SK-N-SH (cell line): Measurements from ENCODE around the gene TXLNA. TPM values are rescaled to one million over a fixed set of nuclear protein-coding genes. Genes with fewer than 3 reads are reported as not detected.

Source experiments
- CTCF ChIA-PET: fragments of 300-600, 350-600 bp; formaldehyde crosslinking; extraction: SDS; loops from one replicate; lab custom pipeline; 2021; lab: Yijun Ruan, JAX
- POLR2A ChIA-PET: fragments of 350-600 bp; sonication (Branson Sonifier 250); formaldehyde crosslinking; extraction: SDS; loops from one replicate; lab custom pipeline; 2020; ENCODE audit warnings: antibody characterized with exemption, inconsistent platforms; lab: Yijun Ruan, JAX
- DNase-seq: peaks from one replicate; pipeline ENCODE4 v3.0.0; 2012
- H2AFZ ChIP-seq: fragments of 200-600 bp; sonication (generic); 2 replicates; pipeline ENCODE4 v1.8.1; 2016; ENCODE audit warnings: antibody characterized with exemption, mild to moderate bottlenecking, low read depth
- H3F3A ChIP-seq: fragments of 200-600 bp; sonication (generic); replicated peaks from 2 replicates; pipeline ENCODE3; 2016; ENCODE audit warnings: antibody characterized with exemption, mild to moderate bottlenecking; ENCODE audit not compliant: insufficient read depth
- H3K27ac ChIP-seq, 2 experiments: fragments of 200-500 bp in 1 of 2; fragments of 200-600 bp in 1 of 2; sonication (Bioruptor generic) in 1 of 2; sonication (generic), shearing (Covaris generic) in 1 of 2; 2 replicates each; pipeline versions ENCODE4 v1.5.1 to v1.6.1; 2014 to 2016; ENCODE audit warnings: low read depth in 2 of 2, inconsistent platforms in 1 of 2, low read length in 1 of 2, mild to moderate bottlenecking in 1 of 2, mixed read lengths in 1 of 2
- H3K27me3 ChIP-seq: fragments of 200-600 bp; sonication (generic), shearing (Covaris generic); 2 replicates; pipeline ENCODE4 v1.6.1; 2016; ENCODE audit warnings: mixed run types; ENCODE audit not compliant: insufficient read depth
- H3K36me3 ChIP-seq, 2 experiments: fragments of 200-500 bp in 1 of 2; fragments of 200-600 bp in 1 of 2; sonication (Bioruptor generic) in 1 of 2; sonication (generic) in 1 of 2; replicated peaks in 1 of 2; 2 replicates each; pipeline versions ENCODE3 to v1.5.1; 2014 to 2016; ENCODE audit warnings: low read length in 1 of 2, mild to moderate bottlenecking in 1 of 2; ENCODE audit not compliant: insufficient read depth in 2 of 2, control insufficient read depth in 1 of 2
- H3K4me1 ChIP-seq, 2 experiments: fragments of 200-500 bp in 1 of 2; fragments of 200-600 bp in 1 of 2; sonication (Bioruptor generic) in 1 of 2; sonication (generic), shearing (Covaris generic) in 1 of 2; 2 replicates each; pipeline versions ENCODE4 v1.5.1 to v1.6.1; 2014 to 2016; ENCODE audit warnings: low read depth in 1 of 2, low read length in 1 of 2, mixed run types in 1 of 2; ENCODE audit not compliant: insufficient read depth in 2 of 2, control insufficient read depth in 1 of 2
- H3K4me2 ChIP-seq: fragments of 200-600 bp; sonication (generic), shearing (Covaris generic); 2 replicates; pipeline ENCODE4 v1.6.1; 2017; ENCODE audit warnings: mixed run types
- H3K4me3 ChIP-seq, 2 experiments: fragments of 200-500 bp in 1 of 2; fragments of 200-600 bp in 1 of 2; sonication (Bioruptor generic) in 1 of 2; sonication (generic), shearing (Covaris generic) in 1 of 2; 2 replicates each; pipeline versions ENCODE4 v1.5.1 to v1.8.1; 2014 to 2016; ENCODE audit warnings: low read depth in 2 of 2, inconsistent platforms in 1 of 2, low read length in 1 of 2, mild to moderate bottlenecking in 1 of 2, mixed read lengths in 1 of 2, moderate library complexity in 1 of 2
- H3K79me2 ChIP-seq: fragments of 200-600 bp; sonication (generic); 2 replicates; pipeline ENCODE4 v1.8.1; 2017; ENCODE audit warnings: mild to moderate bottlenecking; ENCODE audit not compliant: insufficient read depth
- H3K9ac ChIP-seq: fragments of 200-600 bp; sonication (generic); 2 replicates; pipeline ENCODE4 v1.6.1; 2017; ENCODE audit warnings: mixed run types
- H3K9me2 ChIP-seq: fragments of 200-600 bp; sonication (generic); 2 replicates; pipeline ENCODE4 v1.6.1; 2017; ENCODE audit warnings: mixed run types
- H3K9me3 ChIP-seq: fragments of 200-600 bp; sonication (generic); 2 replicates; pipeline ENCODE4 v1.6.1; 2017; ENCODE audit warnings: mixed run types, mild to moderate bottlenecking, moderate library complexity
- H4K20me1 ChIP-seq: fragments of 200-600 bp; sonication (generic); 2 replicates; pipeline ENCODE4 v1.6.1; 2017; ENCODE audit warnings: mild to moderate bottlenecking, mixed run types; ENCODE audit not compliant: insufficient read depth
- CTCF ChIP-seq: fragments of 200-600 bp; sonication (generic); IDR thresholded peaks from 2 replicates; pipeline ENCODE4 v1.6.1; 2017; ENCODE audit warnings: antibody characterized with exemption, mild to moderate bottlenecking, moderate library complexity
- FOXJ3 ChIP-seq: sonication (generic); formaldehyde crosslinking; IDR thresholded peaks from 2 replicates; pipeline ENCODE4 v1.5.1; 2020; ENCODE audit warnings: mild to moderate bottlenecking, missing genetic modification reagents
- GABPA ChIP-seq: IDR thresholded peaks from 2 replicates; pipeline ENCODE4 v1.4.0; 2012; ENCODE audit warnings: low read depth, mild to moderate bottlenecking
- IRF3 ChIP-seq: fragments of 150-350 bp; IDR thresholded peaks from 2 replicates; pipeline ENCODE4 v1.6.1; 2016; ENCODE audit warnings: mild to moderate bottlenecking, low read depth, low read length
- MAX ChIP-seq: IDR thresholded peaks from 2 replicates; pipeline ENCODE4 v1.4.0; 2012; ENCODE audit warnings: low read depth
- MXI1 ChIP-seq: IDR thresholded peaks from 2 replicates; pipeline ENCODE4 v1.6.1; 2012; ENCODE audit warnings: mild to moderate bottlenecking, low read depth, low read length, improper control_type of control experiment
- NFIC ChIP-seq: IDR thresholded peaks from 2 replicates; pipeline ENCODE4 v1.4.0; 2012; ENCODE audit warnings: borderline replicate concordance
- NRF1 ChIP-seq: IDR thresholded peaks from 2 replicates; pipeline ENCODE4 v1.6.1; 2012; ENCODE audit warnings: low read depth, mild to moderate bottlenecking, low read length
- PBX3 ChIP-seq: IDR thresholded peaks from 2 replicates; pipeline ENCODE4; 2012
- RCOR1 ChIP-seq: fragments of 150-350 bp; IDR thresholded peaks from 2 replicates; pipeline ENCODE4 v1.6.1; 2017; ENCODE audit warnings: antibody characterized with exemption, low read length
- RXRA ChIP-seq: IDR thresholded peaks from 2 replicates; pipeline ENCODE4 v1.4.0; 2012; ENCODE audit warnings: low read depth, mild to moderate bottlenecking, borderline replicate concordance
- TEAD4 ChIP-seq: IDR thresholded peaks from 2 replicates; pipeline ENCODE4 v1.4.0; 2012; ENCODE audit warnings: mild to moderate bottlenecking, borderline replicate concordance; ENCODE audit not compliant: insufficient read depth
- USF1 ChIP-seq: IDR thresholded peaks from 2 replicates; pipeline ENCODE4 v1.4.0; 2012; ENCODE audit warnings: low read depth, borderline replicate concordance
- YY1 ChIP-seq: IDR thresholded peaks from 2 replicates; pipeline ENCODE4 v1.4.0; 2012; ENCODE audit warnings: low read depth, mild to moderate bottlenecking
- ZBTB33 ChIP-seq: IDR thresholded peaks from 2 replicates; pipeline ENCODE4 v1.4.0; 2012; ENCODE audit warnings: low read depth, borderline replicate concordance
- WGBS: methylation state at CpG from one replicate; pipeline ENCODE4 v1.1.6; 2017; ENCODE audit warnings: low lambda C conversion rate; 5-methylcytosine and 5-hydroxymethylcytosine counted together
- polyA plus RNA-seq, 3 experiments: library from polyadenylated mRNA; depleted of rRNA; stranded (reverse); fragments of >200 nt; gene quantifications; 2 replicates each; pipeline ENCODE4 v1.2.3, GENCODE V29; 2012

Gene TXLNA
- polyA plus RNA-seq, 1 of the 3 experiments (the other 2 are of a cell fraction): 26.4 TPM

GRCh38 chr1:32194984-32195383 is 15.5 kb downstream of the TXLNA start:
- H3F3A ChIP-seq: peaks cover 13% of the 10 kb centered on the region
- POLR2A ChIA-PET: interaction anchor here (3.4 kb wide), 1 partner anchor 14 kb away, joined by 19 read pairs; the partner anchor contains the start of gene TXLNA
- H3K79me2 ChIP-seq: no peaks in the 10 kb centered on the region
- 100% methylated on average over 2 of the region's 6 CpGs for WGBS
- no peaks in the 10 kb centered on the region for H3K9me3 ChIP-seq
- peaks cover 16 to 20% of the 10 kb centered on the region in 2 experiments; a peak in 3 of 4 replicates for H3K4me1 ChIP-seq
- no peak for TF ChIP-seq CTCF
- TF ChIP-seq GABPA: no peak
- TF ChIP-seq YY1: no peak
- no peak for TF ChIP-seq MXI1
- TF ChIP-seq MAX: no peak
- no peak for TF ChIP-seq IRF3
- no peak for TF ChIP-seq RXRA
- TF ChIP-seq FOXJ3 (CRISPR knock-in tag): no peak
- no peak for TF ChIP-seq TEAD4
- no peak for TF ChIP-seq PBX3
- TF ChIP-seq NRF1: no peak
- no peak for TF ChIP-seq RCOR1
- no peak for TF ChIP-seq NFIC
- no peak for TF ChIP-seq USF1
- no peak for TF ChIP-seq ZBTB33
- TF ChIP-seq, all 33 proteins: peak for 0
- H3K4me3 ChIP-seq: no peak overlapping the region
- CTCF ChIA-PET: no interaction called here
- H3K9ac ChIP-seq: no peak overlapping the region
- H3K27me3 ChIP-seq: no peaks in the 10 kb centered on the region
- H3K9me2 ChIP-seq: no peaks in the 10 kb centered on the region
- H3K4me2 ChIP-seq: no peak overlapping the region
- peaks cover 53 to 80% of the 10 kb centered on the region in 2 experiments for H3K36me3 ChIP-seq
- no peak overlapping the region for H3K27ac ChIP-seq
- H2AFZ ChIP-seq: no peak overlapping the region
- no peaks in the 10 kb centered on the region for H4K20me1 ChIP-seq
- no peak for DNase-seq
